AG04450 (cell line): Measurements from ENCODE around the gene MTR. TPM values are rescaled to one million over a fixed set of nuclear protein-coding genes. Genes with fewer than 3 reads are reported as not detected.

Experiments used
- CTCF ChIA-PET: fragments of 300-600, 350-600 bp; formaldehyde crosslinking; extraction: SDS; loops from one replicate; lab custom pipeline; 2022; ENCODE audit warnings: antibody characterized with exemption, inconsistent platforms; lab: Charles Lee
- POLR2A ChIA-PET: fragments of 350-600 bp; formaldehyde crosslinking; extraction: SDS; loops from one replicate; lab custom pipeline; 2021; ENCODE audit warnings: antibody characterized with exemption, inconsistent platforms; lab: Yijun Ruan, JAX
- DNase-seq: peaks from one replicate; pipeline ENCODE4 v3.0.0-alpha.2; 2011; ENCODE audit warnings: low read depth, low spot score
- H3K27ac ChIP-seq: one replicate; pipeline ENCODE4 v1.5.1; 2012; ENCODE audit warnings: low read depth, low read length, control low read depth
- H3K27me3 ChIP-seq: one replicate; pipeline ENCODE4 v1.6.0; 2012; ENCODE audit warnings: low read length; ENCODE audit not compliant: control insufficient read depth, insufficient read depth
- H3K4me3 ChIP-seq: 2 replicates; pipeline ENCODE4 v1.5.1; 2011; ENCODE audit warnings: mild to moderate bottlenecking, low read depth, low read length, control low read depth
- H3K9me3 ChIP-seq: 2 replicates; pipeline ENCODE4 v1.5.1; 2012; ENCODE audit warnings: low read length; ENCODE audit not compliant: control insufficient read depth, insufficient read depth
- CTCF ChIP-seq: IDR thresholded peaks from 2 replicates; pipeline ENCODE4 v1.5.1; 2011; ENCODE audit warnings: low read depth, low read length, control low read depth, inconsistent platforms
- polyA plus RNA-seq: library from polyadenylated mRNA; depleted of rRNA; stranded (reverse); fragments of >200 nt; gene quantifications from 2 replicates; pipeline ENCODE4 v1.2.3, GENCODE V29; 2011

The MTR gene
- polyA plus RNA-seq, 1 experiment, result 13.0 TPM

DNA sequence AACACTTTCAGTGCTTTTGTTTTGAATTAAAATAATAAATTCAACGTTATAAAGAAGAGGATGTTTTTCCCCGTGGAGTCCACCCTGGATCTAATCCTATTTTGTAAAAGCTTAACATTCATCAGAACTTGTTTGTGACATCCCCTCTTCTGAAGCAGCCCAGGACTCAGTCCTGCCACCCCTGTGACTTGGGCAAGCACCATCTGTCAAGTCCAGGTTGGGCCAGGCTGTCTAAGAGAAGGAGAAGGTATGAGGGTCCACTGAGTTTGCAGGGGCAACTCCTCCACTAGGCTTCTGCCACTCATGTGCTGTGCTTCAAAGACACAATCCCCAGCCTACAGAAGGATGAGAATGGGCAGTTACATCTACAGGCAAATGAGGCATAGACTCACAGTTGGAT is 149.5 kb downstream of the MTR start:
- ChIA-PET POLR2A (no interaction called here), CTCF (no interaction called here)
- Histone ChIP-seq H3K27me3 (no peaks in the 10 kb centered on the region), H3K27ac (no peak overlapping the region), H3K9me3 (peaks cover 8% of the 10 kb centered on the region), H3K4me3 (no peak overlapping the region)
- DNase-seq, result no peak
- no peak for TF ChIP-seq CTCF

GRCh38 chr1:236945002-236945401 is 149.9 kb downstream of the MTR start:
- Histone ChIP-seq H3K9me3 (peaks cover 11% of the 10 kb centered on the region), H3K27ac (no peak overlapping the region), H3K27me3 (no peaks in the 10 kb centered on the region), H3K4me3 (no peak overlapping the region)
- no peak for DNase-seq
- ChIA-PET POLR2A (no interaction called here), CTCF (no interaction called here)
- TF ChIP-seq CTCF, result no peak

- no peak overlapping the region for H3K4me3 ChIP-seq
- peaks cover 11% of the 10 kb centered on the region for H3K9me3 ChIP-seq
- DNase-seq, result no peak
- ChIA-PET CTCF (no interaction called here), POLR2A (no interaction called here)
- TF ChIP-seq CTCF, result no peak
- no peaks in the 10 kb centered on the region for H3K27me3 ChIP-seq
- no peak overlapping the region for H3K27ac ChIP-seq
These were observed 152.7 kb downstream of the MTR start for GRCh38 chr1:236947794-236948193.

- Histone ChIP-seq H3K9me3 (peaks cover 11% of the 10 kb centered on the region), H3K4me3 (no peak overlapping the region), H3K27me3 (no peaks in the 10 kb centered on the region), H3K27ac (no peak overlapping the region)
- DNase-seq, result no peak
- no peak for TF ChIP-seq CTCF
- ChIA-PET CTCF (no interaction called here), POLR2A (no interaction called here)
These were observed 153.3 kb downstream of the MTR start for GRCh38 chr1:236948381-236948780.

GRCh38 chr1:236948996-236949395 is 153.9 kb downstream of the MTR start:
- Histone ChIP-seq H3K4me3 (no peak overlapping the region), H3K27ac (no peak overlapping the region), H3K9me3 (peaks cover 11% of the 10 kb centered on the region), H3K27me3 (no peaks in the 10 kb centered on the region)
- DNase-seq, result no peak
- CTCF ChIA-PET, result no interaction called here
- POLR2A ChIA-PET, result no interaction called here
- no peak for TF ChIP-seq CTCF
